Fibroblast of the aortic adventitia (primary cell): ENCODE measurements around the gene KCNK13. TPM values are rescaled to one million over a fixed set of nuclear protein-coding genes. Genes with fewer than 3 reads are reported as not detected.
"Not testable (repeated sequence)": the region's sequence is repeated elsewhere in the genome, so short reads cannot be mapped to it uniquely, and the experiment has no call there.

ENCODE experiments used
- DNase-seq: peaks from one replicate; pipeline ENCODE4 v3.0.0-alpha.2; 2010; ENCODE audit warnings: low read depth
- H3K4me3 ChIP-seq: 2 replicates; pipeline ENCODE4 v1.5.1; 2011; ENCODE audit warnings: low read depth, mild to moderate bottlenecking, control low read depth, low read length, moderate library complexity
- total RNA-seq: library from RNA; depleted of rRNA; stranded (reverse); fragments of >200 nt; gene quantifications from 2 replicates; pipeline ENCODE4 v1.2.3, GENCODE V29; 2012; ENCODE audit warnings: low replicate concordance
- TF ChIP-seq, protein P1 (sequence below): IDR thresholded peaks from 2 replicates; pipeline ENCODE4 v1.5.1; 2011; ENCODE audit warnings: mild to moderate bottlenecking, low read length, control low read depth, inconsistent platforms; ENCODE audit not compliant: insufficient read depth

KCNK13 gene
- total RNA-seq, 1 donor, result 0.27 TPM

DNA sequence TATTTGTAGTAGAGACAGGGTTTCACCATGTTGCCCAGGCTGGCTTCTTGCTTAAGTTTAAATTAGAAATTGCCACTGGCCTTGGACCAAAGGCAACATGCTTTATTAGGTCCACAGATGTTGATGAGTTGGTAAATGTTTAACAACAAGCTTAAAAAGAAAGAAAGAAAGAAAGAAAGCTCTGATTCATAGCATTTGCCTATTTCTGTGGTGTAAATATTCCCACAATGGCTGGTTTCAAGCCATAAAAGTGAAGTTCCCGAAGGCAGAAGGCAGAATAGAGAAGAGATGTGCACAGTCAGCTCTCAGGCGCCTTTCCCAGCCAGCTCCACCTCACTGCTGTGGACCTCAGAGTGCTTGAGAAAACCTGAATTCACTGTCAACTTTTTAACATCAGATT, 26.4 kb downstream of the KCNK13 start:
- DNase-seq, result no peak
- TF ChIP-seq, protein P1, sequence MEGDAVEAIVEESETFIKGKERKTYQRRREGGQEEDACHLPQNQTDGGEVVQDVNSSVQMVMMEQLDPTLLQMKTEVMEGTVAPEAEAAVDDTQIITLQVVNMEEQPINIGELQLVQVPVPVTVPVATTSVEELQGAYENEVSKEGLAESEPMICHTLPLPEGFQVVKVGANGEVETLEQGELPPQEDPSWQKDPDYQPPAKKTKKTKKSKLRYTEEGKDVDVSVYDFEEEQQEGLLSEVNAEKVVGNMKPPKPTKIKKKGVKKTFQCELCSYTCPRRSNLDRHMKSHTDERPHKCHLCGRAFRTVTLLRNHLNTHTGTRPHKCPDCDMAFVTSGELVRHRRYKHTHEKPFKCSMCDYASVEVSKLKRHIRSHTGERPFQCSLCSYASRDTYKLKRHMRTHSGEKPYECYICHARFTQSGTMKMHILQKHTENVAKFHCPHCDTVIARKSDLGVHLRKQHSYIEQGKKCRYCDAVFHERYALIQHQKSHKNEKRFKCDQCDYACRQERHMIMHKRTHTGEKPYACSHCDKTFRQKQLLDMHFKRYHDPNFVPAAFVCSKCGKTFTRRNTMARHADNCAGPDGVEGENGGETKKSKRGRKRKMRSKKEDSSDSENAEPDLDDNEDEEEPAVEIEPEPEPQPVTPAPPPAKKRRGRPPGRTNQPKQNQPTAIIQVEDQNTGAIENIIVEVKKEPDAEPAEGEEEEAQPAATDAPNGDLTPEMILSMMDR, result no peak
- H3K4me3 ChIP-seq, result no peak overlapping the region

DNA sequence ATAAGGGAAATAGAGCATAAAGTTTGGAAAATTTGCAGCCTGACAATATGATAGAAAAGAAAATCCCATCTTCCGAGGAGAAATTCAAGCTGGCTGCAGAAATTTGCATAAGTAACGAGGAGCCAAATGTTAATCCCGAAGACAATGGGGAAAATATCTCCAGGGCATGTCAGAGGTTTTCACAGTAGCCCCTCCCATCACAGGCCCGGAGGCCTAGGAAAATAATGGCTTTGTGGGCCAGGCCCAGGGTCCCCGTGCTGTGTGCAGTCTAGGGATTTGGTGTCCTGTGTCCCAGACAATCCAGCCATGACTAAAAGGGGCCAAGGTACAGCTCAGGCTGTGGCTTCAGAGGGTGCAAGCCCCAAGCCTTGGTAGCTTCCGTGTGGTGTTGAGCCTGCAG, 27.7 kb downstream of the KCNK13 start:
- not testable (repeated sequence) for H3K4me3 ChIP-seq

DNA sequence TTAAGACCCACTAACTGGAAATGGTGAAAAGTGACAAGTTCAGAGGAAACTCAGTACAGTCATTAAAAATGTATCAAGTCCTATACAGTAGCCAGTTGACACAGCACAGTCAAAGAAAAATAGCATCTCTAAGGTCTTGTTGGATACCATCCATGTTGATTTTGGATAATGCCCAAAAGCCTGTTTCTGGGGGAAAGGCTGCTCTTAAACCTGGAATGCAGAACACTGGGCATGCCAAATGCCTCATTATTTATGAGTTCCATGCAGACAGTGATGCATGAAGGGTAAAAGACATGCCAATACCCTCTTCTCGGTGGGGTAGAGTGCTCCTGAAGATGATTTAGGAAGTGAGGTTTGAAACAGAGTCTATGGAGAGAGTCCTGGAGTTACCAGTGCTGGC, 29.6 kb downstream of the KCNK13 start:
- no peak overlapping the region for H3K4me3 ChIP-seq
- TF ChIP-seq, protein P1, result no peak
- DNase-seq, result peak; percentile 80

More for the DNA sequence above, 27.7 kb downstream of the KCNK13 start:
- DNase-seq, result not testable (repeated sequence)

DNA sequence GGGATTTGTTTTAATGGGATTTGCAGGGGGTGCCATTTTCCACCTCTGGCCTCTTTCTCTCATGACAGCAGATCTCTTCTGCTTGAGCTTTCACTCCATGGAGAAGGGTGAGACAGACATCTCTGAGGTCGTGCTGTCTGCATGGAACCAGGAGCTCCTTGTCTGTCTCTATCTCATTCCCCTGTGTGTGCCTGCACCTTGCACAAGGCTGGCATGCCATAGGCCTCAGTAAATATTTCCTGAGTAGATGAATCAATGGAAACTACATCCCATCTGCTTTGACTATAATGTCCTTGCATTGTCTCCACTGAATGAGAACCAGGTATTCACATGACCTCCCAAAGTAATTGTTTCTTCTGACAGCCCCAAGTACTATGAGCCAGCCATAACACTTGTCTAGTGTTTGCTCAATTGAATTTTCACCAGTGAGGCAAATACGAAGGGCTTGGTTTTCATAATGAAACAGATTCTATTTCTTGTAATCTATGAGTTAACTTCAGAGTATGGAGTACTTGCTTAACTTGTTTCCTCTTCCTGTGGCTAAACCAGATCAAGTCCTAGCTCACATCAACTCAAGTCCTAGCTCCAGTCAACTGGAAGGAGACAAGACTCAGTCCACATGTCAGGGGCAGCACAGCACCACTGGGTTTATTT, 32.3 kb downstream of the KCNK13 start:
- peak; percentile 48 for DNase-seq
- TF ChIP-seq, protein P1, result no peak
- no peak overlapping the region for H3K4me3 ChIP-seq

DNA sequence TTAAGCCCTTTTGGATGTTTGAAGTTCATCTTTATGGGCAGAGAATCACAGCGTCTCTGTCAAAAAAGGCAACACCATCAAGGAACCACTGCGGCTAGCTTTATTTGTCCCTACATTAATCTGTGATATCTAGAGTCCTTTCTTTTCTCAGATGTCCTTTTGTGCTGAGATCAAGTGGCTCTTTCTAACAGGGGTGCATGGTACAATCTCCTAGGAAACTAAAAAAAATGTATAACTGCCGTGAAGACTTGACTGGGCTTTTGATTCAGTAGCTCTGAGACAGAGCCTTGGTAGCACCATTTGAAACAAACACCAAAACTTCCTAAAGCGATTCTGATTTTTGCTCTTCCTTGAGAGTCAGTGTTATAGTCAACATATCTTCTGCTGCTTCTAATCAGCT, 33.3 kb downstream of the KCNK13 start:
- DNase-seq, result no peak
- TF ChIP-seq, protein P1, result no peak
- H3K4me3 ChIP-seq, result no peak overlapping the region

DNA sequence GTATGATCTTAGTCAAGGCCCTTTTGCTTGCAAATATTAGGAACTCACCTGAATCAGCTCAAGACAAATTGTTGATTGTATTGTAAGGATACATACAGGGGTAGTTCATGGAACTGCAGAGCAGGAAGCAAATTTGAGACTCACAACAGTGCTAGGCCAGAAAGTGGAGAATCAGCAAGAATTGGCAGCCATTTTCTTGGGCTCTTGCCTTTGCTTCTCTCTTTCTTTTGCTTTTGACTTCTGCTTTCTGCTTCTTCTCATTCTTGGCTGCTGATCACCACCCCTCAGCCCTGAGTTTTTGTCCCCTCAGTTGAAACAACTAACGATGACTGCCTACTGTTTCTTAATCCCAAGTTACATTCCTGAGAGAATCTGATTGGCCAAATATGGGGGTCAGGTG, 34.8 kb downstream of the KCNK13 start:
- TF ChIP-seq, protein P1, result no peak
- H3K4me3 ChIP-seq, result no peak overlapping the region
- no peak for DNase-seq

DNA sequence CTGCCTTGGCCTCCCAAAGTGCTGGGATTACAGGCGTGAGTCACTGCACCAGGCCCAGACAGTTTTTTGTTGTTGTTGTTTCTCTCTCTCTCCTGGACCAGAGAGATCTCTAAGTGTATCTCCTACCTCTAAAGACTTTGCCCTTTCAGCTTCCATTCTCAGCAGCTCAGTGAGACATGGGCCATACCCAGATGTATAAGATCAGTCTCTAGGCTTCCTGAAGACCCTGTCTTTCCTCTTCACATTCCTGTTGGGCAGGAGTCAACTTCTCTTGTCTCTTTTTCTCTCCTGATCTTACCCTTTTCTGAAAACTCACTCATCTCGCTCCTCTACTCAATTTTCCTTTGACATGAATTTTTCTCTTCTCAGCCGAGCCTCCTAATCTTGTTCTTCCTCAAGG, 42.0 kb downstream of the KCNK13 start:
- H3K4me3 ChIP-seq, result no peak overlapping the region
- DNase-seq, result no peak
- TF ChIP-seq, protein P1, result no peak
